SK-N-SH (cell line): Measurements from ENCODE around the gene SPATA3. TPM values are rescaled to one million over a fixed set of nuclear protein-coding genes. Genes with fewer than 3 reads are reported as not detected.
A peak's percentile ranks its signal among the peaks of the same experiment; 100 is the strongest.

ENCODE experiments used
- CTCF ChIA-PET: fragments of 300-600, 350-600 bp; formaldehyde crosslinking; extraction: SDS; loops from one replicate; lab custom pipeline; 2021; lab: Yijun Ruan, JAX
- POLR2A ChIA-PET: fragments of 350-600 bp; sonication (Branson Sonifier 250); formaldehyde crosslinking; extraction: SDS; loops from one replicate; lab custom pipeline; 2020; ENCODE audit warnings: antibody characterized with exemption, inconsistent platforms; lab: Yijun Ruan, JAX
- DNase-seq: peaks from one replicate; pipeline ENCODE4 v3.0.0; 2012
- H2AFZ ChIP-seq: fragments of 200-600 bp; sonication (generic); 2 replicates; pipeline ENCODE4 v1.8.1; 2016; ENCODE audit warnings: antibody characterized with exemption, mild to moderate bottlenecking, low read depth
- H3F3A ChIP-seq: fragments of 200-600 bp; sonication (generic); replicated peaks from 2 replicates; pipeline ENCODE3; 2016; ENCODE audit warnings: antibody characterized with exemption, mild to moderate bottlenecking; ENCODE audit not compliant: insufficient read depth
- H3K27ac ChIP-seq, 2 experiments: fragments of 200-500 bp in 1 of 2; fragments of 200-600 bp in 1 of 2; sonication (Bioruptor generic) in 1 of 2; sonication (generic), shearing (Covaris generic) in 1 of 2; 2 replicates each; pipeline versions ENCODE4 v1.5.1 to v1.6.1; 2014 to 2016; ENCODE audit warnings: low read depth in 2 of 2, inconsistent platforms in 1 of 2, low read length in 1 of 2, mild to moderate bottlenecking in 1 of 2, mixed read lengths in 1 of 2
- H3K27me3 ChIP-seq: fragments of 200-600 bp; sonication (generic), shearing (Covaris generic); 2 replicates; pipeline ENCODE4 v1.6.1; 2016; ENCODE audit warnings: mixed run types; ENCODE audit not compliant: insufficient read depth
- H3K36me3 ChIP-seq, 2 experiments: fragments of 200-500 bp in 1 of 2; fragments of 200-600 bp in 1 of 2; sonication (Bioruptor generic) in 1 of 2; sonication (generic) in 1 of 2; replicated peaks in 1 of 2; 2 replicates each; pipeline versions ENCODE3 to v1.5.1; 2014 to 2016; ENCODE audit warnings: low read length in 1 of 2, mild to moderate bottlenecking in 1 of 2; ENCODE audit not compliant: insufficient read depth in 2 of 2, control insufficient read depth in 1 of 2
- H3K4me1 ChIP-seq, 2 experiments: fragments of 200-500 bp in 1 of 2; fragments of 200-600 bp in 1 of 2; sonication (Bioruptor generic) in 1 of 2; sonication (generic), shearing (Covaris generic) in 1 of 2; 2 replicates each; pipeline versions ENCODE4 v1.5.1 to v1.6.1; 2014 to 2016; ENCODE audit warnings: low read depth in 1 of 2, low read length in 1 of 2, mixed run types in 1 of 2; ENCODE audit not compliant: insufficient read depth in 2 of 2, control insufficient read depth in 1 of 2
- H3K4me2 ChIP-seq: fragments of 200-600 bp; sonication (generic), shearing (Covaris generic); 2 replicates; pipeline ENCODE4 v1.6.1; 2017; ENCODE audit warnings: mixed run types
- H3K4me3 ChIP-seq, 2 experiments: fragments of 200-500 bp in 1 of 2; fragments of 200-600 bp in 1 of 2; sonication (Bioruptor generic) in 1 of 2; sonication (generic), shearing (Covaris generic) in 1 of 2; 2 replicates each; pipeline versions ENCODE4 v1.5.1 to v1.8.1; 2014 to 2016; ENCODE audit warnings: low read depth in 2 of 2, inconsistent platforms in 1 of 2, low read length in 1 of 2, mild to moderate bottlenecking in 1 of 2, mixed read lengths in 1 of 2, moderate library complexity in 1 of 2
- H3K79me2 ChIP-seq: fragments of 200-600 bp; sonication (generic); 2 replicates; pipeline ENCODE4 v1.8.1; 2017; ENCODE audit warnings: mild to moderate bottlenecking; ENCODE audit not compliant: insufficient read depth
- H3K9ac ChIP-seq: fragments of 200-600 bp; sonication (generic); 2 replicates; pipeline ENCODE4 v1.6.1; 2017; ENCODE audit warnings: mixed run types
- H3K9me2 ChIP-seq: fragments of 200-600 bp; sonication (generic); 2 replicates; pipeline ENCODE4 v1.6.1; 2017; ENCODE audit warnings: mixed run types
- H3K9me3 ChIP-seq: fragments of 200-600 bp; sonication (generic); 2 replicates; pipeline ENCODE4 v1.6.1; 2017; ENCODE audit warnings: mixed run types, mild to moderate bottlenecking, moderate library complexity
- H4K20me1 ChIP-seq: fragments of 200-600 bp; sonication (generic); 2 replicates; pipeline ENCODE4 v1.6.1; 2017; ENCODE audit warnings: mild to moderate bottlenecking, mixed run types; ENCODE audit not compliant: insufficient read depth
- CHD2 ChIP-seq: fragments of 150-350 bp; IDR thresholded peaks from 2 replicates; pipeline ENCODE4 v1.6.1; 2018; ENCODE audit warnings: low read length; ENCODE audit not compliant: partially characterized antibody
- ELF1 ChIP-seq: IDR thresholded peaks from 2 replicates; pipeline ENCODE4 v1.4.0; 2012
- EP300 ChIP-seq, 2 experiments: IDR thresholded peaks; 2 replicates each; pipeline versions ENCODE4 v1.4.0 to v1.6.1; 2012; ENCODE audit warnings: borderline replicate concordance in 1 of 2, low read depth in 1 of 2, low read length in 1 of 2
- FOXJ3 ChIP-seq: sonication (generic); formaldehyde crosslinking; IDR thresholded peaks from 2 replicates; pipeline ENCODE4 v1.5.1; 2020; ENCODE audit warnings: mild to moderate bottlenecking, missing genetic modification reagents
- GATA2 ChIP-seq: sonication (generic); formaldehyde crosslinking; IDR thresholded peaks from 2 replicates; pipeline ENCODE4 v1.5.0; 2020; ENCODE audit warnings: mild to moderate bottlenecking, missing genetic modification reagents
- MAX ChIP-seq: IDR thresholded peaks from 2 replicates; pipeline ENCODE4 v1.4.0; 2012; ENCODE audit warnings: low read depth
- MEF2A ChIP-seq: IDR thresholded peaks from 2 replicates; pipeline ENCODE4 v1.4.0; 2012; ENCODE audit warnings: low read depth, borderline replicate concordance
- MXI1 ChIP-seq: IDR thresholded peaks from 2 replicates; pipeline ENCODE4 v1.6.1; 2012; ENCODE audit warnings: mild to moderate bottlenecking, low read depth, low read length, improper control_type of control experiment
- NRF1 ChIP-seq: IDR thresholded peaks from 2 replicates; pipeline ENCODE4 v1.6.1; 2012; ENCODE audit warnings: low read depth, mild to moderate bottlenecking, low read length
- PBX3 ChIP-seq: IDR thresholded peaks from 2 replicates; pipeline ENCODE4; 2012
- POLR2AphosphoS5 ChIP-seq: IDR thresholded peaks from 2 replicates; pipeline ENCODE4 v1.6.1; 2012; ENCODE audit warnings: low read depth, low read length
- RCOR1 ChIP-seq: fragments of 150-350 bp; IDR thresholded peaks from 2 replicates; pipeline ENCODE4 v1.6.1; 2017; ENCODE audit warnings: antibody characterized with exemption, low read length
- RFX5 ChIP-seq: IDR thresholded peaks from 2 replicates; pipeline ENCODE4 v1.6.1; 2012; ENCODE audit warnings: mild to moderate bottlenecking, improper control_type of control experiment, low read length
- SIN3A ChIP-seq: IDR thresholded peaks from 2 replicates; pipeline ENCODE4 v1.6.1; 2012; ENCODE audit warnings: low read depth, mild to moderate bottlenecking, low read length, moderate library complexity, borderline replicate concordance
- TAF1 ChIP-seq: IDR thresholded peaks from 2 replicates; pipeline ENCODE4 v1.6.1; 2012; ENCODE audit warnings: low read depth, mild to moderate bottlenecking, low read length, moderate library complexity, borderline replicate concordance
- TCF12 ChIP-seq: IDR thresholded peaks from 2 replicates; pipeline ENCODE4 v1.4.0; 2012
- YY1 ChIP-seq: IDR thresholded peaks from 2 replicates; pipeline ENCODE4 v1.4.0; 2012; ENCODE audit warnings: low read depth, mild to moderate bottlenecking
- ZBTB33 ChIP-seq: IDR thresholded peaks from 2 replicates; pipeline ENCODE4 v1.4.0; 2012; ENCODE audit warnings: low read depth, borderline replicate concordance
- WGBS: methylation state at CpG from one replicate; pipeline ENCODE4 v1.1.6; 2017; ENCODE audit warnings: low lambda C conversion rate; 5-methylcytosine and 5-hydroxymethylcytosine counted together
- polyA plus RNA-seq, 3 experiments: library from polyadenylated mRNA; depleted of rRNA; stranded (reverse); fragments of >200 nt; gene quantifications; 2 replicates each; pipeline ENCODE4 v1.2.3, GENCODE V29; 2012
- TF ChIP-seq, protein P1 (sequence below): IDR thresholded peaks from 2 replicates; pipeline ENCODE4 v1.4.0; 2012; ENCODE audit warnings: low read depth, borderline replicate concordance
- TF ChIP-seq, protein P2 (sequence below): fragments of 150-350 bp; IDR thresholded peaks from 2 replicates; pipeline ENCODE4 v1.6.1; 2017; ENCODE audit warnings: antibody characterized with exemption, low read length, low read depth, borderline replicate concordance
- TF ChIP-seq, protein P3 (sequence below): fragments of 150-350 bp; IDR thresholded peaks from 2 replicates; pipeline ENCODE4 v1.6.1; 2016; ENCODE audit warnings: mild to moderate bottlenecking, low read depth, low read length

The SPATA3 gene
- polyA plus RNA-seq, 1 of the 3 experiments (the other 2 are of a cell fraction), result not detected

DNA sequence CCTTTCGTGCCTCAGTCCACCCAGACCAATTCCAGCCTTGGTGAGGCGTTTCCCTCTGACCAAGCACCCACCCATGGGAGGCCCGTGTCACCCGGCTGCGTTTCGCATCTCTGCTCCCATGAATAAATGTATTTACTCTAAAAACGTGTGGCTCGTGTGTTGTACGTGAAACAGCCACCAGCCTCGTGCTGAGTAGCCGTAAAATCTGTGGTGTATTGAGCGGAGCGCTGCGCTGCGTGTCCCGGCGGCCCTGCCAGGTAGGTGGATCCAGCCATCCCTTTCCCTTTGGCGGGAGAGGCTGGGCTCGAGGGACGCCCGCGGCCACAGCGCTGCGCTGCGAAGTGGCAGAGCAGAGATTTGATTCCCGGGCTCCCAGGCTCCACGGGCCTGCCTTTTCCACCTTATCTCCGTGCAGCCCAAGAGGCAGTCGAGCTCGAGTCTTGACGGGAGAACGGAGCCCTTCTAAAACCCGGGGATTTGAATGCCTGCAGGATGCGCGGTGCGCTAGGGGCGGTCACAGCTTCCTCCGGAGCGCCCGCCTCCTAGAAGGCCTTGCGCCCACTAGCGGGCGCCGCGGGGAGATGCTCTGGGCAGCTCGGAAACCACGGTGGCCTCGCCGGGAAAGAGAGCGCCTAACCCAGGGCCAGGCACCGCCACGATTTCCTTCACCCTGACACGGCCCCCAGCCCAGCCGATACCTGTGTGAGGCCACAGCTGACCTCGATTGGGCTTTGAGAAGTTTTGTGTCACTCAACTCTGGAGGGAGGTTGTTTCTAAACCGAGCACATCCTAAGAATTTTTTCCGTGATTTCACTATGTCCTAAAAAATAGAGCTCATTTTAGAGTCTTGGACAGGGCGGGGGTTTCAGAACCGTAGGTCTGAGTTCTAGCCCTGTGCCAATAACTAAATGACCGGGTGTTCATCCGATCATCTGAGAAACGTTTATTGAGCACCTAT is 56.9 kb downstream of the SPATA3 start (continued):
- peak; percentile 35; the same call in 1 of the 2 replicates for TF ChIP-seq NRF1
- TF ChIP-seq GATA2 (CRISPR knock-in tag), result no peak
- TF ChIP-seq FOXJ3 (CRISPR knock-in tag), result no peak
- 0 out of 2 replicates have a peak, but pooled peaks have one; percentile 37 for TF ChIP-seq MXI1
- TF ChIP-seq EP300 (IDR thresholded peaks at IDR 0.05; ENCODE audit: borderline replicate concordance in 1 of 2, low read depth in 1 of 2, low read length in 1 of 2), result no peak
- TF ChIP-seq TAF1, result peak; percentile 34; the same call in 1 of the 2 replicates
- TF ChIP-seq, protein P1, sequence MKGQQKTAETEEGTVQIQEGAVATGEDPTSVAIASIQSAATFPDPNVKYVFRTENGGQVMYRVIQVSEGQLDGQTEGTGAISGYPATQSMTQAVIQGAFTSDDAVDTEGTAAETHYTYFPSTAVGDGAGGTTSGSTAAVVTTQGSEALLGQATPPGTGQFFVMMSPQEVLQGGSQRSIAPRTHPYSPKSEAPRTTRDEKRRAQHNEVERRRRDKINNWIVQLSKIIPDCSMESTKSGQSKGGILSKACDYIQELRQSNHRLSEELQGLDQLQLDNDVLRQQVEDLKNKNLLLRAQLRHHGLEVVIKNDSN, result no peak; the same call in 1 of the 2 replicates
- TF ChIP-seq PBX3, result no peak
- no peak for TF ChIP-seq TCF12
- no peak; the same call in 1 of the 2 replicates for TF ChIP-seq RFX5
- no peak for TF ChIP-seq MEF2A
- 0 out of 2 replicates have a peak, but pooled peaks have one; percentile 13 for TF ChIP-seq SIN3A

GRCh38 chr2:231053846-231054245 is 57.9 kb downstream of the SPATA3 start:
- CTCF ChIA-PET, result interaction anchor here (1.4 to 3.9 kb wide), 6 partner anchors 10 to 230 kb away, joined by 5 to 39 read pairs (median 8); partner anchors contain the start of gene C2orf72
- no peak overlapping the region for H3K4me2 ChIP-seq
- H3K9me2 ChIP-seq, result no peaks in the 10 kb centered on the region
- no peak overlapping the region for H3K9ac ChIP-seq
- H3F3A ChIP-seq, result no peaks in the 10 kb centered on the region
- no peak for TF ChIP-seq CHD2
- TF ChIP-seq SIN3A, result no peak
- no peak for TF ChIP-seq MAX
- TF ChIP-seq POLR2AphosphoS5, result no peak
- no peak for TF ChIP-seq EP300 (IDR thresholded peaks at IDR 0.05; ENCODE audit: borderline replicate concordance in 1 of 2, low read depth in 1 of 2, low read length in 1 of 2)
- TF ChIP-seq YY1, result no peak
- no peak for TF ChIP-seq ZBTB33
- TF ChIP-seq, protein P1, result no peak
- no peak for TF ChIP-seq ELF1
- TF ChIP-seq, protein P2, sequence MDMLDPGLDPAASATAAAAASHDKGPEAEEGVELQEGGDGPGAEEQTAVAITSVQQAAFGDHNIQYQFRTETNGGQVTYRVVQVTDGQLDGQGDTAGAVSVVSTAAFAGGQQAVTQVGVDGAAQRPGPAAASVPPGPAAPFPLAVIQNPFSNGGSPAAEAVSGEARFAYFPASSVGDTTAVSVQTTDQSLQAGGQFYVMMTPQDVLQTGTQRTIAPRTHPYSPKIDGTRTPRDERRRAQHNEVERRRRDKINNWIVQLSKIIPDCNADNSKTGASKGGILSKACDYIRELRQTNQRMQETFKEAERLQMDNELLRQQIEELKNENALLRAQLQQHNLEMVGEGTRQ, result no peak
- TF ChIP-seq, protein P3, sequence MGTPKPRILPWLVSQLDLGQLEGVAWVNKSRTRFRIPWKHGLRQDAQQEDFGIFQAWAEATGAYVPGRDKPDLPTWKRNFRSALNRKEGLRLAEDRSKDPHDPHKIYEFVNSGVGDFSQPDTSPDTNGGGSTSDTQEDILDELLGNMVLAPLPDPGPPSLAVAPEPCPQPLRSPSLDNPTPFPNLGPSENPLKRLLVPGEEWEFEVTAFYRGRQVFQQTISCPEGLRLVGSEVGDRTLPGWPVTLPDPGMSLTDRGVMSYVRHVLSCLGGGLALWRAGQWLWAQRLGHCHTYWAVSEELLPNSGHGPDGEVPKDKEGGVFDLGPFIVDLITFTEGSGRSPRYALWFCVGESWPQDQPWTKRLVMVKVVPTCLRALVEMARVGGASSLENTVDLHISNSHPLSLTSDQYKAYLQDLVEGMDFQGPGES, result no peak
- no peak for TF ChIP-seq RCOR1
- no peak overlapping the region for H2AFZ ChIP-seq
- H3K4me1 ChIP-seq, result peaks cover 9 to 17% of the 10 kb centered on the region in 2 experiments; a peak in 3 of 4 replicates
- no peak overlapping the region for H3K4me3 ChIP-seq
- POLR2A ChIA-PET, result no interaction called here
- 81% methylated on average over 6 of the region's 6 CpGs for WGBS
- no peak overlapping the region for H3K27ac ChIP-seq
- H3K27me3 ChIP-seq, result no peaks in the 10 kb centered on the region
- DNase-seq, result no peak
- no peaks in the 10 kb centered on the region for H3K9me3 ChIP-seq
- no peaks in the 10 kb centered on the region for H3K36me3 ChIP-seq
- H3K79me2 ChIP-seq, result peaks cover 21% of the 10 kb centered on the region
- peaks cover 4% of the 10 kb centered on the region; the same call in 1 of the 2 replicates for H4K20me1 ChIP-seq
